Measurements from ENCODE around the gene GRHPR.

GRCh38 chr9:37408933-37409710 is 13.4 kb upstream of the GRHPR start:
- TF ChIP-seq CTBP1 (IDR thresholded peaks at IDR 0.05; ENCODE audit: borderline replicate concordance): no peak
- no peak for TF ChIP-seq SUZ12 (IDR thresholded peaks at IDR 0.05)
- no peak for TF ChIP-seq LEF1 (IDR thresholded peaks at IDR 0.05; ENCODE audit: borderline replicate concordance)
- no peak for TF ChIP-seq SP1 (IDR thresholded peaks at IDR 0.05)
- TF ChIP-seq HDGF (IDR thresholded peaks at IDR 0.05; ENCODE audit: borderline replicate concordance): no peak
- TF ChIP-seq FOXM1 (IDR thresholded peaks at IDR 0.05; ENCODE audit: borderline replicate concordance): no peak
- TF ChIP-seq PKNOX1 (IDR thresholded peaks at IDR 0.05): no peak
- no peak for TF ChIP-seq FOXK2 (IDR thresholded peaks at IDR 0.05)
- TF ChIP-seq NFRKB (IDR thresholded peaks at IDR 0.05): no peak

All from HEK293T (cell line).